Measurements from ENCODE around the gene FGF1. TPM values are rescaled to one million over a fixed set of nuclear protein-coding genes. Genes with fewer than 3 reads are reported as not detected.

FGF1 gene
- total and polyA plus RNA-seq, 11 donors: 8.7 to 74.7 (median 49.0) TPM

GRCh38 chr5:142636698-142637324 lies 49.1 kb downstream of the FGF1 start:
- no peak for TF ChIP-seq POLR2A (IDR thresholded peaks at IDR 0.05)
- no peak for TF ChIP-seq CTCF (IDR thresholded peaks at IDR 0.05)
- Histone ChIP-seq H3K27me3 (no peaks in the 10 kb centered on the region), H3K4me3 (no peak overlapping the region), H3K36me3 (no peaks in the 10 kb centered on the region), H3K4me1 (peaks cover 0 to 56% (median 7%) of the 10 kb centered on the region in 12 donors), H3K9me3 (no peaks in the 10 kb centered on the region), H3K27ac (peak overlapping the region in 8 of 12 donors; percentile 12 to 49 (median 31))
- intact Hi-C loops (cut with DNase I): no loop called here
- DNase-seq (no peak), ATAC-seq (peak in 2 of 4 donors; percentile 49 to 50)
- WGBS, 4 donors: 58 to 74% (median 68%) methylated on average over 6 of the region's 6 CpGs

- Histone ChIP-seq H3K27me3 (no peaks in the 10 kb centered on the region), H3K36me3 (no peaks in the 10 kb centered on the region), H3K9me3 (no peaks in the 10 kb centered on the region), H3K4me1 (peaks cover 0 to 56% (median 10%) of the 10 kb centered on the region in 12 donors), H3K27ac (peak overlapping the region in 7 of 12 donors; percentile 20 to 49 (median 34)), H3K4me3 (no peak overlapping the region)
- 76 to 80% (median 77%) methylated on average over 5 of the region's 5 CpGs for WGBS, 4 donors
- DNase-seq: no peak
- intact Hi-C loops (cut with DNase I): no loop called here
- no peak for TF ChIP-seq CTCF (IDR thresholded peaks at IDR 0.05)
- TF ChIP-seq POLR2A (IDR thresholded peaks at IDR 0.05): no peak
- peak in 1 of 4 donors; percentile 8 for ATAC-seq
These were observed 49.8 kb downstream of the FGF1 start for GRCh38 chr5:142636093-142636492.

- no peaks in the 10 kb centered on the region for H3K27me3 ChIP-seq
- intact Hi-C loops (cut with DNase I): no loop called here
- H3K36me3 ChIP-seq: no peaks in the 10 kb centered on the region
- no peak overlapping the region for H3K4me3 ChIP-seq
- DNase-seq: no peak
- 52 to 61% (median 60%) methylated on average over 8 of the region's 8 CpGs for WGBS, 4 donors
- TF ChIP-seq CTCF (IDR thresholded peaks at IDR 0.05) (no peak), POLR2A (IDR thresholded peaks at IDR 0.05) (no peak)
- H3K9me3 ChIP-seq: no peaks in the 10 kb centered on the region
- no peak for ATAC-seq
- H3K27ac ChIP-seq: peak overlapping the region in 6 of 12 donors; percentile 3 to 46 (median 28)
- peaks cover 0 to 57% (median 14%) of the 10 kb centered on the region in 12 donors for H3K4me1 ChIP-seq
These were observed 51.5 kb downstream of the FGF1 start for GRCh38 chr5:142634216-142635011.

- 54 to 72% (median 59%) methylated on average over 7 of the region's 7 CpGs for WGBS, 4 donors
- DNase-seq (peak in 1 of 5 donors; percentile 42), ATAC-seq (peak in 3 of 4 donors; percentile 16 to 78 (median 40))
- H3K9me3 ChIP-seq: no peaks in the 10 kb centered on the region
- intact Hi-C loops (cut with DNase I): no loop called here
- H3K36me3 ChIP-seq: no peaks in the 10 kb centered on the region
- no peaks in the 10 kb centered on the region for H3K27me3 ChIP-seq
- TF ChIP-seq CTCF (IDR thresholded peaks at IDR 0.05) (no peak), POLR2A (IDR thresholded peaks at IDR 0.05) (no peak)
- peaks cover 0 to 47% (median 19%) of the 10 kb centered on the region in 12 donors for H3K4me1 ChIP-seq
- H3K27ac ChIP-seq: peak overlapping the region; percentile 10 to 80 (median 42)
- H3K4me3 ChIP-seq: no peak overlapping the region
These were observed 54.9 kb downstream of the FGF1 start for GRCh38 chr5:142630927-142631539.

Data from heart left ventricle (tissue), 16 donors.